HPDE6-E6E7 (cell line): Measurements from ENCODE around the gene CXXC1.
A peak's percentile ranks its signal among the peaks of the same experiment; 100 is the strongest.
"Not testable (repeated sequence)": the region's sequence is repeated elsewhere in the genome, so short reads cannot be mapped to it uniquely, and the experiment has no call there.

ENCODE experiments used
- DNase-seq: peaks from one replicate; pipeline ENCODE4 v3.0.0; 2011; ENCODE audit warnings: missing footprints; ENCODE audit errors: extremely low spot score

Gene CXXC1

DNA sequence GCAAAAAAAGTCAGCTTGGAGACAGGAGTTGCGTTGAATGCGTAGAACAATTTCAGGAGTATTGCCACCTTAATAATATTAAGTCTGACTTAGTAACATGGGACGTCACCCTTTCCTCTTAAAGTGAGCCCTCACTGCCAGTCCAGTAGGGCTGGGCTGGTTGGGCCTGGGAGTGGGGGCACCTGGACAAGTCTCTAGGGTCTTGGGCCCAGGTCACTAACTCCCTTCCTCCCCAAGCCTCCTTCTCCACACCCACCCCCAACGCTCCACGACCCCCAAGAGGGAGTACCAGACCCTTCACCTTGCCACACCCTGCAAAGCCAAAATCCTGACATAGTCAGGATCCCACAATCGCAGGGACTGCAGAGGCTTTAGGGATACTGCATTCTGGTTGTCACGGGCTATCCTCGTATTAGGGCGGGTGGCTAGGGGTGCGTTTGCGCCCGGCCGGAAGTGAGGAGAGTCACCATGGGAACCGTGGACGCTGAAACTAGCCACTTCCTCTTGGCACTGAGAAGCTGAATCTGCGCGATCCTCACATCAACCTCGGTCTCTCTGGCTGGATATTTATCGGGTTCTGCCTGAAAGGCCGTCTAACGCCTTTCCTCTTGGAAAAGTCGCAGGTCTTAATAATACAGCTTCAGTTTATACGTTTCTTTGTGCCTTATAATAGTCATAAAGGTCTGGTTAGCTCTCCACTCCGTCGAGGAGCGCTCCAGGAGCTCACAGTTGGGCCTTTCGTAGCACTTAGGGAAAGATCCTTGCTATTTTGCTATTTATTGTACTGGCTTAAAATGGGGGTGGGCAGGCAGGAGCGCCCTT, 10.3 kb upstream of the CXXC1 start:
- DNase-seq: peak; percentile 65

DNA sequence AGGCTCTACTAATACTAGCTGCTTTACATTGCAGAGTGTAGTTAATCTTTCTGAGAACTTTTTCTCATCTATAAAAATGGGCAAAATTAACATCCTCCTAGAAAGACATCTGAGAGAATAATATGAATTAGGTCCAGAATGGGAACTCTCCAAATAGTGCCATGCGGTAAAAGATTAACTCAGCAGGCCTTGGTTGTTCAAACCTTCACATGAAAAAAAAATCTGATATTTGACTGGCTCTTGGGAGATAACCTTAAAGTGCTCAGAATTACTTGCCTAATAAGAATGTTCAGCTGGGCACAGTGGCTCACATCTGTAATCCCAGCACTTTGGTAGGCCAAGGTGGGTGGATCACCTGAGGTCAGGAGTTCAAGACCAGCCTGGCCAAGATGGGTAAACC, 5.5 kb upstream of the CXXC1 start:
- no peak for DNase-seq

DNA sequence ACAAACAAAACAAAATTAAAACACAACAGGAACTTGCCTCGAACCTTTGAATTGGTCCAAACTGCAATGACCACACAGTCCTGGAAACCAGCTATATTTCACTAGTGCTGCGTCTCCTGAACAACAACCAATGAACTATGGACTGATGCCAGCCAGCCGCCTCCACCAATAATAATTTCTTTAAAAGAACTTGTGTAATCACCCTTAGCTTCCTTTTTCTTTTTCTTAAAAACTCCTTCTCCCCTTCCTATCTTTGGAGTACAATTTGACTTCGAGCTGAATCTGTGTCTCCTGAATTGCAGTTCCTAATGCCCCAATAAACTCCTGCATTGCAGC, 1.6 kb upstream of the CXXC1 start:
- DNase-seq: no peak

DNA sequence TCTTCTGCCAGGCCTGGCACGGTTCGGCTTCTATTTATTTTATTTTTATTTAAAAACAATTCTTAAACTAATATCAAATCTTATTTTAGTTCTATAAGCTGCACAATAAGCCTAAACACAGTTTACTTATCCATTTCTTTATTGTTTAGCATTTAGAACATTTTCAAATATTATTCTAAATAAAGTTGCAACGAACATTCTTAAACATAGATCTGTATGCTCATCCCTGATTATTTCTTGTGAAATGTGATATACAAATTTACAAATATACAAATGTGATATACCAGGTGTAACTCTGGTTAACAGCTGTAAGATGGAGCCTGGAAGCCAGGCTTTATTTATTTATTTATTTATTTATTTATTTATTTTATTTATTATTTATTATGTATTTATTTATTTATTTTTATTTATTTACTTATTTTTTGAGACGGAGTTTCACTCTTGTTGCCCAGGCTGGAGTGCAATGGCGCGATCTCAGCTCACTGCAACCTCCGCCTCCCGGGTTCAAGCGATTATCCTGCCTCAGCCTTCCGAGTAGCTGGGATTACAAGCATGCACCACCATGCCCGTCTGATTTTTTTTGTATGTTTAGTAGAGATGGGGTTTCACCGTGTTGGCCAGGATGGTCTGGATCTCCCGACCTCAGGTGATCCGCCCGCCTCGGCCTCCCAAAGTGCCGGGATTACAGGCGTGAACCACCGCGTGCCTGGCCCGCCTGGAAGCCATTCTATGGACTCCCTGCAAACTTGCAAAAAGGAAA, 1.0 kb upstream of the CXXC1 start:
- DNase-seq: not testable (repeated sequence)

DNA sequence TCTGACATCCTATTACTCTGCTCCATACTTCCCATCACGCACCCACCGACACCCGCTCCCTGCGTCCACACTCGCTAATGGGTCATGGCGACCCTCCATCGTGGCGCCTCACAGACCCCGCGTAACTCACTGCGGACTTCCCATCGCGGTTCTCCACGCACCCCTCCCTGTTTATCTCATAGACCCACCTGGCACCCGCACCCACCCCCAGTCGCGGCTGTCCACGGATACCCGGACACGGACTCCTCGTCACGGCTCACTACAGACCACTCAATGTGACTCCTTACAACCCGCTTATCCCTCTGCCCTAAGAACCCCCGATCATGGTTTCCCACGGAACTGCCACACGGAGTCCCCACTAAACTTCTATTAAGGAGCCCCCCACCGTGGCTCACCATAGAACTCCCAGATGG, 458 bp downstream of the CXXC1 start:
- no peak for DNase-seq

DNA sequence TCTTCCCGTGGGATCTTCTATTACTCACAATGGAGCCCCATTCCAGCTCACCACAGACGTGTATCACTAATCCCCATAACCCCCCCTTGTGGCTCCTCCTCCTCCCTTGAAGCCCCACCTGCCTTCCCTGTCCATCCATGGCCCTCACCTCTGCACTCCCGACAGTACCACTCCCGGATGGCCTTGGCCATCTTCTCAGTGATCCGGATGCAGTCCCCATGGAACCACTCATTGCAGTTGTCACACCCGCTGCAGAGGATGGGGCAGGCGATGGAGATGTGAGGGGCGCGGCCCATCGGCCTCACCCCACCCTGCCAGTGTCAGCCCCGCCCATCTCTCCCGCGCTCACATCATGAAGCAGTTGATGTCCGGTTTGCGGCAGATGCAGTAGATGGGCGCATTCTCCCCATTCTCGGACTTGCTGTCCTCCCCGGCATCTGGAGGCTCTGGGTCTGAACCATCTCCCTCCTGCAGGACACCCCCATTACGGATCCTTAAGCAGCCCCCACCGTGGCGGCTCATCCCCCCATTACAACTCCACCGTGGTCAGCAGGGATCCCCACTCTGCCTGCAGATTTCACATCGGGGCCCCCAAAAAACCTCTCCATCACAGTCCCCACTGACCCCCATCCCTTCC, 983 bp downstream of the CXXC1 start:
- DNase-seq: no peak

DNA sequence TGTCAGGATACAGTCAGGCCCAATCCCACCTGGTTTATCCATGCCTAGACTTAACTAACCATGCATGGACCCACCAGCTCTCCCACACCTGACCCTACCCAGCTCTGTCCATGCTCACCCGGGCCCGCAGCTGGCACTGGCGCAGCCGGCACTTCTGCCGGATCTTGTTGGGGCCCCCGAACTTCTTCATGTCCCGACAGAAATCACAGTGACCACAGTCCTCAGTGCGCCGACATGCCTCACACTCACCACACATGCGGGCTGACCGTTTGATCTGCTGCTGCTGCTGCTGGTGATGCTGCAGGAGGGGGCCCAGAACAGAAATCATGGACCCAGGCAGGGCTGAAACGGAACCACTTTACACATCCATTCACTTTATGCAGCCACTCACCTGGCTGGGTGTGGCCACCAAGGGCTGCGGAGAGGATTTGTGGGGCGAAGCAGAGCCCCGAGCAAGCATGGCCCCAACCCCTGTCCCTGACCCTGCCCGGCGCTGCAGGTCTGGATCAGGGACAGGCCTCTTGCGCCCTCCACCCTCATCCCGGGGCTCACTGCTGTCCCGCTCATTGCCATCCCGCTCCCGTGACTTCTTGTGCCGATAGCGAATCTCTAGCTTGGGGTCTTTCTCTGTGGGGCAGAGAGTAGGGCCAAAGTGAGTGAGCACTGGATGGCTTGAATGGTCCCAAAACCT, 1.7 kb downstream of the CXXC1 start:
- DNase-seq: no peak

DNA sequence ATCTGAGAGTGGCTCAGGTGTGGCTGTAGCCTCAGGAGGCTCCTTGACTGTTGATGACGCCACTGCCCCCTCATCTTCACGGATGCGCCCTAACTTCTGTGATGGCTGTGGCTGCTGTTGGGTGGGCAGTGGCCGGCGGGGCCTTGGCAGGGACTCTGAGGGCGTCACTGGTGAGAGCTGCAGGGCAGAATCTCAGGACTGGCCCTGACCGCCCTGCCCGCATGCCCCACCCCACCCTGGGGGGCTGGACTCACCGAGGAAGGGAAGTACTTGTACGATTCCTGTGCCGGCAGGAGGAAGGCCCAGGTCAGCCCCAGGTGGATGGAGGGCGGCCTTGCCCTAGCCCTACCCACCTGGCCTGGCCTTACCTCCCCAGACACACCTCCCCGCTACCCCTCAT, 2.4 kb downstream of the CXXC1 start:
- DNase-seq: no peak

DNA sequence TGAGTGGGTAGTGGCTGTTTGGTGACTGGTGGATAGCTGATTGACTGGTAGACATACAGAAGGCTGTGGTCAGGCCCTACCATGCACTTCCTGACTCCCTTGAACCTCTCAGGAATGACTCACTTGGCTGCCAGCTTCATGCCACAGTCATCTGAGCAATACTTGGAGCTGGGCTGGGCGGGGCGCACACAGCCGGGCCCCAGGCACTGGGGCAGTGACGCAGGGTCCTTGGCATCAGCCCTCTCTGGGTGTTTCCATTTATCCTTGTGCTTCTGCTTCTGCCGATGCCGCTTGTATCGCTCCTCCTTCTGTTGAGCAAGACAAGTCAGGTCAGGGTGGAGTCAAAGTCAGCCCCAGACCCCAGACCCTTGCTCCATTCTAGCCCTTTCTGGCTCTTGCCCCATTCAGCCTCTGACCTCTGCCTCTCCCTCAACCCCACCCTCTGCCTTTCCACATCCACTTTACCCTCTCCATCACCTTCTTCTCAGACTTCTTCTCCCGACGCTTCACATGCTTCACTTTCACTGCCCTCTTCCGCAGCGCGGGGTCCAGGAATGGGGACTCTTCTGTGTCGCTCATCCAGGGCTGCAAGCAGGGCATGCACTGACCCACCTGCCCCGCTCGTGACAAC, 3.1 kb downstream of the CXXC1 start:
- DNase-seq: peak; percentile 46

DNA sequence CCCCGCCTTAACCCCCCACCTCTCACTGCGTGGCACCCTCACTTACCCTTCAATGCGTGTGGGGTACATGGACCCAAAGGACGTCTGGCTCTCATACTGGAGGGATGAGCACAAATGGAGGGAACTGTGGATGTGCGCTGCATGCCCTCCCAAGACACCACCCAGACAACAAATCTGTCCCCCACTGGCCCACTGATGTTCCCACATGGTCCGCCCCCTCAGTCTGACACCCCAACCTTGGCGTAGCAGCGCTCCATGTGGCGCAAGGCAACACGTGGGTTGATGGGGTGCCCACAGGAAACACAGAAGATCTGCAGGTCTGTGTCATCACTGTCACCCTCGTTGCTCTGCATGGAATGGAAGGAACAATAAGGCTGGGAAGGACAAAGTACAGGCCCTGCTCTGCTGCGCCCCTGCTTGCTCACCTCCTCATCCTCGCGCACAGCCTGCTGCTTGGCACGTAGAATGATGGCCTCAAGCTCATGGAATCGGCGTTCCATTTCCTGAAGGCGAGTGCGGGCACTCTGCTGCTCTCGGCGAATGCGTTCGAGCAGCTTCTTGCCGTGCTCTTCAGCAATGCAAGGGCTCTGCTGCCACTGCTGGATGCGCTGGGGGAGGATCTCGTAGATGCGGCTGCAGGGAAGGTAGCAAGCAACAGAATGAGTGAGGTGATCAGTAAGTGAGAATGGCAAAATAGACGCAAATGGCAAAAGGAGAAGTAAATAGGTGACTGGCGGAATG, 3.9 kb downstream of the CXXC1 start:
- no peak for DNase-seq

DNA sequence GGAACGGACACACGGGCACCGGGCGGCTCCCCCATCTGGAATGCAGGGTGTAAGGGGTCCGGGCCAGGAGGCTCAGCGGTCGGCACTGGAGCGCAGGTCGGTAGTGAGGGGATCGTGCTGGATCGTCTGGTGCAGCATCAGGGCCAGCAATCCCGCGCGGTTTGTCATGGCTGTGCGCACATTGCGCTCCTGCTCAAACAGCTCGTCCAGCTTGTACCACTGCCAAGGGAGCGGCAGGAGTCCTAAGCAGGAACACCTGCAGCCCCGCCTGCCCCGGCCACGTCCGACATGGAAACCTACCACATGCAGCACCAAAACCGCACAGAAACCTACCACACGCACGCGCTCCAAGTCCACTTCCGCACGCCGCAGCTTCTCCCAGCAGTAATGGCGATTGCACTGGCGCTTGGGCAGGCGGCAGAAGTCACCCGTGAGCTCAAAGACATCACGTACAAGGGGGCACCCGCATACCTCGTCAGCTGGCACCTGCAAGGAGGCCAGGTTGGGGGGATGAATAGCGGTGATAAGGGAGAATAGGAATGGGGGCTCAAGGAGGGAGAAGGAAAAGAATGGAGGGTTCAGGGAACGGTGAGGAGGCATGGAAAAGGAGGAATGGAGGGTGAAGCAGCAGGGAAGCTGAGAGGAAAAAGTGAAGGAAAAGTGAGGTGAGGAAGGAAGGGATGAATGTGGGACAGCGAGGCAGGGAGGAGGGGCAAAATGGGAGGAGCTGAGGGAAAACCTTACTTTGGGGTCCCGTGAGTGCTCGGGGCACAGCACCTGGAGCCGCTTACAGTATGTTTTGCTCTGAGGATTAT, 4.8 kb downstream of the CXXC1 start:
- no peak for DNase-seq

DNA sequence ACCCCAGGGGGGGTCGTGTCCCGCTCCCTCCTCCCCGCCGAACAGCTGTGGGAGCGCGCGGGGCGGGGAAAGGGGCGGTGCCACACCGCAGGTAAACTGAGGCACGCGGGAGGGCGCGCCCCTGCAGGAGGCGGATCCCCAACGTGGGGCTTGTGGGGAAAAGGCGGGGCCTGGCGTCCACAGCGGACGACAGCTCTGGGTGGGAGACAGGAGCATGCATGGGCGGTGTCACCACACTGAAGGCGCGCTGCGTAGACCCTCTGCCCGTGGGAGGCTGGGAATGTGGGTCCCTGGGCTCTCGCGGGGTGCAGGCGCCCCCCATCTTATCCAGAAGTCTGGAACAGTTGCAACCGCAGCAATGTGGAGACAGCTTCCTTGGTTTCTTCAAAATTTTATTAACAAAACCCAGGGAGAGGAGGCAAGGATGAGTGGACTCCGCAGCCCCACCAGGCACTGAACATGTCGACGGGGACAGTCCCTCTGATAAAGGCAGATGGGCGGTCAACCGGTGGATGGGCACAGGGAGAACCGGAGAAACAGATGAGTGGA, 5.4 kb downstream of the CXXC1 start:
- DNase-seq: no peak

DNA sequence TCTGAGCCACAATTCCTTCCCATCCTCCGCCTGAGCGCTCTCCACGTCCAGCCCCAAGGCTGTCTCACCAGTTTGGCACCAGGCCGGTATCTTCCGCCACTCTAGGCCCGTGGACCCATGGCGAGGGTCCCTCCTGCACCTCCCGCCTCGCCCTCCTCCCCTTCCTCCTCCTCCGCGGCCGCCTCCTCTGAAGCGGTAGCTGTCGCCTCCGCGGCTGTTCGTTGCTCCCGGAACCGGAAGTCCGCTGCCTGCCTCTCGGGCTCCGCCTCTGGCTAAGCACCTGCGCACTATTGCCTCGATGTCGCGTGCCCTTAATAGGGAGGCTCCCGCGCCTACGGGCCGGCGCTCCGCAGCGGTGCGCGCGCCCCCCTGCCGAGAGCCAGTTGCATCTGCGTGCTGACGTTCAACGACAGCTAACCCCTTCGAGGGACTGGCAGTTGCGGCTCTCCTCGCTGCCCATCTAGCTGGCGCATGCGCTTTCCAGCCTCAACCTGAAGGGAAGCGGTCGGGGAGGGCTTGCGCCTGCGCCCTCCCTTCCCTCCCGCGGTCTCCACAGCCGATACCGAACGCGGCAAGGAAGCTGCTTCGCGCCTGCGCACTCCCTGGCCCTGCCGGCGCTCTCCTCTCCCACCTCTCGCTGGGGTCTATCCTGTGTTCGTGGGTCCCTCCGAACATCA, 6.1 kb downstream of the CXXC1 start, which contains the start of gene MBD1:
Gene MBD1 (minus strand): TSS at position 229 of the 677 bp plus-strand sequence. CDS start 1,531 bp downstream, outside the sequence.
- DNase-seq: peak; percentile 93

DNA sequence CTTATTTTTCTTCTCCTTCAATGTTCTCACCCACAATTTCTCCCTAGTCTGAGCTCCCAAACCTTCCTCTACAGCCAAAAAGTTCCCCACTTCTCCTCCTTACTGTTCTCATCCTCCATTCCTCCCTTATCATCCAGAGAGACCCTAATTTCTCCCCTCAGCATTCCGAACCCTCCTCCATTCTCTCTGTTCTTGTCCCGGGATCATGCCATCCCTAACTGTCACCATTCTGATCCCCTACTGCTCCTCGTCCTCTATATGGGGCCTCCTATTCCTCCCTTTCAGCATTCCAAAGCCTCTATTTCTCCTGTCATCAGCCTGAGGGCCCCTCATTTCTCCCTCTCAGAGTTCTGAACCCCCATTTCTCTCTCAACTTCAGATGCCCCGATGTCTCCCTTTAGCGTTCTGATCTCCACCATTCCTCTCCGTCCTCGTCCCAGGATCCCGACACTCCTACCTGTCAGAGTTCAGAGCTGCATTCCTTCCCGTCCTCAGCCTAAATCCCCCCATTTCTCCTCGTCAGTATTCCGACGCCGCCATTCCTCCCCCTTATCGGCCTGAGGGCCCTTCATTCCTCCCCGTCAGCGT, 6.7 kb downstream of the CXXC1 start:
- DNase-seq: no peak

DNA sequence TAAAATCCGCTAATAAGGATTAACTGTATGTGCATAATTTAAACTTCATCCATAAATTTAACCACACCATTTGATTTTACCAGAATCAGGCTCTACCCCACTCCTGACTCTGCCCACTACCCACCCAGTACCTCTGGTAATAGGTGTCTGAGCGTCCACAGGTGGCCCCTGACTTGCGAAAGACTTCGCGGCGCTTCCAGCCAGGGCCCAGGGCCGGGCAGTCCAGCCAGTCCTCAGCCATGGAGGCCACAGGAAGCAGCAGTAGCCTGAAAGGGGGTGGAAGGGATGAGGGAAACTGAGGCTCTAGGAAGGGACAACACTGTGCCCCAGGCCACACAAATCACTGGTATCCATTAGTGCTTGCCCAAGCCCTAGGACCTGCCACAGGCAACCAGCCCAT, 7.7 kb downstream of the CXXC1 start:
- DNase-seq: no peak

DNA sequence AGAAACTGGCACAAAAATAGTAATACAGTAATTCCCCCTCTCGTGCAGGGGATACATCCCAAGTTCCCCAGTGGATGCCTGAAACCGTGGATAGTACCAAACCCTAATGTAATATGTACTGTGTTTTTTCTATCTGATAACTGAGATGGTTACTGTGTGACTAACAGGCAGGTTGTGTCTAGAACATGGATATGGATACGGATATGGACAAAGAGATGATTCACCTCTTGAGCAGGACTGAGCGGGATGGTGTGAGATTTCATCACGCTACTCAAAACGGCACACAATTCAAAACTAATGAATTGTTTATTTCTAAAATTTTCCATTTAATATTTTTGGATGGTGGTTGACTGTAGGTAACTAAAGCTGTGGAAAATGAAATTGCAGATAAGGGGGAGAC, 9.6 kb downstream of the CXXC1 start:
- DNase-seq: peak; percentile 76

DNA sequence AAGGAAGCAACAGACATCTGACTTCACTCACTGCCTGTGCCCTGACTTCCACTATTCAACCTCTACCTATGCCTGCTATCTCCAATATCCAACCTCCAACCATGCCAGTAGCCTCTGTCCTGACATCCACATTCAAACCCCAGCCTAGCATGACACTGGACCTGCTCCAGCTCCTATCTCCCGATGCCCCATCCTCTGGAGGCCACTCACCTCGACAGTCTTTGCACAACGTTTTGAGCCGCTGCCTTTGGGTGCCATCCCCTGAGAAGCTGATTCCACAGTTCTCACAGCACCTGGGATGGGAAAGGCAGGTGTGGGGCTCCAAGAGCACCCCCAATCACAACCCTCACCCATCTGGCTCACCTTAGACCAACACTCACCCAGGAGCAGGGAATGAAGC, 11.0 kb downstream of the CXXC1 start:
- no peak for DNase-seq

DNA sequence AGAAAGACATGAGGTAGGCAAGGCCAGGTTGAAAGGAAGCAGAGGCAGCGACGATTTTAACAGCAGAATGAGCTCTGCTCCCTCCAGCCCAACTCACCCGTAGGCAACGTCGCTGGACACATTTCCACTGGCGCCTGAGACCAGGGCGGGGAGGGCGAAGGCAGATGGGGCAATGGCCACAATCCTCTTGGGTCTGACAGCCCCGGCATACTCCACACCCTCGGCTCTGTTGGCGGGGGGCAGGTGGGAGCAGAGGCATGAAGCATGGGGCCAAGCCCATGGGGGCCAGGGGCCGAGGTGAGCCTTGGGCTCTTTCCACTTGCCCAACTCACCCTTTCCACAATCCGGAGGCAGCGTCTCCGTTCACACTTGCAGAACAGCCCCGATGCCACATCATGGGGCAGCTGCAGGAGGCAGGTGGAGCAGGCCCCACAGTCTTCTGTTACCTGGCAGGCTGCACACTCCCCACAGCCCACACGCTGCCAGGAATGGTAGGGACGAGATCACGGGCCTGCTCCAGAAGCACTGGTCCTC, 11.9 kb downstream of the CXXC1 start:
- no peak for DNase-seq

DNA sequence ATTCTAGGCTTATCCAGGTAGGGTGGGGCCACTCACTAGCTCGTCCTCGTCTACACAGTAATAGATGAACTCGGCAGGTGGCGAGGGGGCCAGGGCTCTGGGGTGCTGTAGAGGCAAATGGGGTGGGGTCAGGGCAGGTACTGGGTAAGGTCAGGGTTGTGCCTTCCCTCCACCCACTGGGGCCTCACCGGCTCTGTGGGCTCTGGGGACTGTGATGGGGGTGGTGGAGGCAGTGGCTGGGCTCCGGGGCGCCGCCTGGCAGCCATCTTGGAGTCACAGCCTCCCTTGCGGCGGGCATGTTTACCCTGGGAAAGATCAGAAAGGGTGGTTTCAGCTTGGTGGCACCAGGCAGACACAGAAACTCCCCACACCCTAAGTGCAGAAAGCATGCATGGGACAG, 12.6 kb downstream of the CXXC1 start:
- no peak for DNase-seq
